HG02840 (cell line): ENCODE results near the gene NRAS.

ENCODE experiments used
- ATAC-seq: cut with Tn5 transposase; IDR thresholded peaks from one replicate; pipeline ENCODE4 v1.9.1; 2021; ENCODE audit warnings: mild to moderate bottlenecking, moderate library complexity, moderate number of reproducible peaks; ENCODE audit not compliant: unreplicated experiment, low FRiP score

NRAS gene

DNA sequence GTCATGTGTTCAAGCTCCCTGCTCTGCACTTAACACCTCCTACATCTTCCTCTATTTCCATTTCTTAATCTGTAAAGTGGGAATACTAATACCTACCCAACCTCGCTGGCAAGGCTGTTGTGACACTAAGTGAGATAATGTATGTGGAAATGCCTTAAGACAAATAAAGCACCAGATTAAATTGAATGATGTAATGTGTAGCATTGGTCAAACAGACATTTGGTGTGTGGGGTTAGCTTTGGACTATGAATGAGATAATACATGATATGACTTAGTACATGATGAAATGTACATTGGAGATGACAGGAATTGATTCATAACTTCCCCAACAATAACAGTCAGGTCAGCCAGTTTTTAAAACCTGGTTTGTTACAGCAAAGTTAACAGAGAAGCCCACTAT, 26.4 kb downstream of the NRAS start:
- no peak for ATAC-seq

DNA sequence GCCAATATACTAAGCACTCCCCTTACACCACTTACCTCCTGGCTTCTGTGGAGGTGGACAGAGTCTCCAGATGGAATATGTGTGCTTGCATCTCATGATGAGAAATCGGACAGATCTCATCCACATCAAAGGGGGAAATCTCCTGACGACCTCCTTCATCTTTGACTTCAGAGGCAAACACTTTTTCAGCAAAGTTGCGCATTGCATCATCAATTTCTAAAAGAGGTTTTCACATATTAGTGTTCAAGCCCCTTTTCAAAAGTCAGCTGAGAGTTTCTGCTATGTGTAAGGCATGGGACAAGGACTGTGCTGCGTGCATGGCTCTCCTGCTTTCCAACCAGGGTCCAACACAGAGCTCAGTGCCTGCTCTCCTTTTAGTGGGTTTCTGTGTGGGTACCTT, 28.0 kb downstream of the NRAS start:
- ATAC-seq = no peak

DNA sequence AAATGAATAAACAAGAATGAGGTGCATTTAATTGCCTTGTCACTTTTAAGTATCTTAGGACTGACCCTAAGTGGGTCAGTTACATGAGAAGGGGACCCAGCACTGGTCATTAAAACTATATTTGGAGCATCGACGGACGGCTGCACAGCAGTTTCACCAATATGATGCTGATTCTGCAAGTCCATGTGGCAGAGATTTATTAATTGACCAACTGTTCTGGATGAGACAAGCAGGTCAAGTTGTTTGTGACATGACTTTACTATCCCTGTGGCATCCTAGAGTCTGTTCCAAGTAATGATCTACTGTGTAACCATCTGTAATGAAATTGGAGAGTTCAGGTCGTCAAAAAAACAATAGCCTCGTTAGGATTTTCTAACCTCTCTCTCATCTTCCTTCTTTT, 30.7 kb downstream of the NRAS start:
- ATAC-seq = no peak

DNA sequence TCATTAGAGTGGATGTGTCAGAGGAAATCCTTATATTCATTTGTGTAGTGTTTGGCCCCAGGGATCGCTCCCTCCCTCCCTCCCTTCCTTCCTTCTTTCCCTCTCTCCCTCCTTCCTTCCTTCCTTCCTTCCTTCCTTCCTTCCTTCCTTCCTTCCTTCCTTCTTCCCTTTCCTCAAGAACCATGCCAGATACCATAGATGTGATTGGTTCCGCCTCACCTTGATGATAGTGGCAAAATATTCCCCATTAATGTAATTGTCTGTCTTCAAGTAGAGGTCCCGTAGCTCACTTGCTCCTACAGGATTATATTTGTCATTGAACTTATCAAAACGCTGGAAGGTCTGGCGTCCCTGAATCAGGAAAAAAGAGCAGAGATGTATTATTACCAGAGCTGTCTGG, 38.9 kb downstream of the NRAS start:
- ATAC-seq = no peak

DNA sequence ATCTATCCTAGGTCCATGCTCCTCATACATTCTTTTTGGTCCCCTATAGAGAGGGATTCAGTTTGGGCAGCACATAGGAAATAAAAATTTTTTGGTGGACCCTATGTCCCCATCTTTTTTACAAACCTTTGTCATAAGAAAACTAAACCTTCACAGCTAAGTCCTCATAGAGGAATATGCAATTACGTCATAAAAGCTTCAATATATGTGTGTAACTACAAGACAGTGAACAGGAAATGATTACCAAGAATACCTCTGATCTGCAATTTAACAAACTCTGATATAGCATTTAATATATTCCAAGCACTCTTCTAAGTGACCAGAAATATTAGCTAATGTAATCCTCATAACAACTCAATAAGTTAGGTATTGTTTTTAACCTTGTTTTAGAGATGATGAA, 40.5 kb downstream of the NRAS start:
- no peak for ATAC-seq

DNA sequence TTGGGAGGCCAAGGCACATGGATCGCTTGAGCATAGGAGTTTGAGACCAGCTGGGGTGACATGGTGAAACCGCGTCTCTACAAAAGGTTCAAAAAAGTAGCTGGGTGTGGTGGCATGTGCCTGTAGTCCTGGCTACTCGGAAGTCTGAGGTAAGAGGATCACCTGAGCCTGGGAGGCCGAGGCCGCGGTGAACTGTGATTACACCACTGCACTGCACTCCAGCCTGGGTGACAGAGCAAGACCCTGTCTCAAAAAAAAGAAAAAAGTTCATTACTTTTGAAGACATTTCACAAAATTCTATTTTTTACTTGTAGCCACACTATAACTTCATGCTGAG, 44.7 kb downstream of the NRAS start:
- ATAC-seq = no peak

DNA sequence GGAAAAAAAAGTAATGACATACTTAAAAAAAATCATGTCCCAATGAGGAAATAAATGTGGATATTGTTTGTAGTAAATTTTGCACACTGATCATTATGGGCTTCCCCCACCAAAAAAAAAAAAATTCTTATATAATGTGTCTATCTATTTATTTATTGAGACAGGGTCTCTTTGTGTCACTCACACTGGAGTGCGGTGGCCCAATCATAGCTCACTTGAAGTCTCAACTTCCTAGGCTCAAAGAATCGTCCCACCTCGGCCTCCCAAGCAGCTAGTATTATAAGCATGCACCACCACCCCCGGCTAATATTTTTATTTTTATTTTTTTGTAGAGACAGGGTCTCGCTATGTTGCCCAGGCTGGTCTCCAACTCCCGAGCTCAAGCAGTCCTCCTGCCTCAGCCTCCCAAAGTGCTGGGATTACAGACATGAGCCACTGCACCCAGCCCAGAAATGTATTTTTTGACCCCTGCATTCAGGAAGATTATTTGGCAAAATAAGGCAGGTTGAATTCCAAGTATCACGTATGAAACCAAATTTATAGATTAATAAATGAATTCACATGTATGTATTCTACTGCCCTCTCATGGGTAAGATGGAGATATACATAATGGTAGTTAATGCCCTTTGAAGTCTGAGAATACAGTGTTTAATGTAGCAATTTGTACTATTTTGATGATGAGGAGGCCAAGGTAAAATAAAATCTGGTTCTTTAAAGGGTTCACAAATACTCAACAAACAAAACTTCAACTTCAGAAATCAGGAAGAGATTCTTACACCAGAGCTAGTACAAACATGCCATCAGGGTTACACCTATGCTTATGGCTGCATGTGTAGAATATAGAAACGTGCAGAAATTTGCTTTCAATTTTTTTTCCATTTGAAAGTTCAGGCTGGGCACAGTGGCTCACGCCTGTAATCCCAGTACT, 45.3 kb downstream of the NRAS start:
- no peak for ATAC-seq

DNA sequence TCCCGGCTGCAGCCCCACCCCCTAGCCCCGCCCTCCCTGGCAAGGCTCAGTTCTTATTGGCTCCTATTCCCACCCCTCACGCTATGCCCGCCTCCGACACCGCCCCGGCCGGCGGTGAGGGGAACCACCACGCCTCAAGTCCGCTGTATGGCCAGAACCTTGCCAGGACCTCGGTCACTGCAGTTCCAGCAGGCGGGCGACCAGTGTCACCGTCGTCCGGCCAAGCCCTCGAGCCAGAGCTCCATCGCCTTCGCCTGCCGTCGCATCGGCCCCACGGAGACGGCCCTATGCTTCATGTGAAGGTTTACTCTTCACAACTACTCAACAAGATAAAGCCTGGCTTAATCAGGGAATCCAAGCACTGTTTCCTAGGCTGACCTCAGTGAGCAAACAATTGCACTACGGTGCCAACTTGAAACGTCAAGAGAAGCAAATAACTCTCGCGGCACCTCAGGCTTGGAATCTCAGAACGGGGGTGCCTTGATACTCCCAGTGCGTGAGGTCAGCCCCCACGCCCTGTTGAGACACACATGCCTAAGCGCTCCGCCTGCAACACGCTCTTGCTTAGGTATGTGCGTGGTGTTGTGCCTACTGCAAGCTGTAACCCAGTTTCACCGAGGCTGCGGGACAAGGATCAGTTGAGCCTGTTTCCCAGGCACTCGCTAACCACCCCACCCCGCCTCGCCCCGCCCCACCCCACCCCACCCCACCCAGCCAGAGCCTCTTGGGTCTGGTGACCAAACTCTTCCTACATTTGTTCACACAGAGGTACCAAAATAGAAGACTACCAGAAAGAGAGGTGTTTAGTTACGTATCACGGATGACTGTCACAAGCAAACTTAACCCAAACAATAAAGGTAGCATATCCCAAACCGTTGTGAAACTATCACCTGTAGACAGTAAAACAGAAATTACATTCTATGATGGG, 46.2 kb downstream of the NRAS start:
- ATAC-seq = peak; percentile 99

DNA sequence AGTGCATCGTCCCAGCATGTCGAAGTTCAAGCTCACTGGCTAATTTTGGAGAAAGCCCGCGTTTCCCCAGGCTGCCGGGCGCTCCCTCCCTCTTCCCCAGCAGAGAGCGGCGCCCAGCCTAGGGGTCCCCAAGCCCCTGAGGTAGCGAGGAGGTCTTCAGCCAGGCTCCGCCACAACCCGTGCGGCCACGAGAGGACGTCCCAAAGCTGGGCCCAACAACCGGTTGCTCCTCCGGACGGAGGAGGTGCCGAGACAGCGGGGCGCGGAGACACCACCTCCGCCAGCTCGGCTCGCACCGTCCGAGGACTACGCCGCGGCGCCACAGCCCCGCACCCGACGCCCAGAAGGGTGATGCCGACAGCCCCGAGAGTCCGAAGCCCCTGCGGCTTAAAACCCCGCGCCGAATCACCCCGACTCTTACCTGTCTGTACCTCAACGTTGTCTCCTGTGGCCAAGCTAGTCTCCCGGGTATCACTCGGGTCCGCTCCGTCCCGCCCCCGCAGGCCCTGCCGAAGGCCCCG, 46.9 kb downstream of the NRAS start, which contains the start of gene DENND2C:
Gene DENND2C, minus strand, starts transcription at position 488 of the 521 bp plus-strand sequence. CDS start 44,065 bp downstream, outside the sequence.
- ATAC-seq = peak; percentile 60

DNA sequence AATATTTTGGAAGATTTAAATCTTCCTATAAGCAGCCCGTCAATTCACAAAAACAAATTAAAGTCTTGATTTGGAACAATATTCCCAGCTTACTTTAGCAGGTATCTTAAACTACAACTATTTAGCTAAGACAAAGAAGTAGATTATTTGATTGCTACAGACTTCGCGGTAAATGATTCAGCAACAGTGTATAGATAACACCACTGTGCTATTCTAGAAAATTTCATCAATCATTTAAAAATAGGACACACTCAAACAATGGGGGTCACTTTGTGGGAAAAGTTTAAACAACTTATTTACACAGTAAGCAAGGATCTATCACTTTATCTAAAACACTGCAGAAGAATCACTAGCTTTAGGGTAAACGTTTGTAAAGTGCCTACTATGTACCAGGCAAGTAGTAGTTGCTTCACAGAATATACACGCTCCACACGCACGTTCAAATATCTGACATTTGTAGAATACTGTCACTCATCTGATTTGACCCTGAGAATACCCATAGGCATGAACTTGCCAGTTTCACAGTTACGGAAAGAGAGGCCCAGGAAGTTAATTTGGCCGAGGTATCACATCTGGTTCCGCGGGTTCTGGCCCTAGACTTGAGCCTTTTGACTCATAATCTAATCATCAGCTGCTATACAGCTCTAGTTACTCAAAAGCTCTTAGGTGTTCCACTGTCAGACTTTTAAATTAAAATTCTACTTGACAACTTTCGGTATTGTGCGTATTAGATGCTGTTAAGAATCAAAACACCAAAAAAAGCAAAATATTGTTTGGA, 47.6 kb downstream of the NRAS start:
- ATAC-seq = no peak

DNA sequence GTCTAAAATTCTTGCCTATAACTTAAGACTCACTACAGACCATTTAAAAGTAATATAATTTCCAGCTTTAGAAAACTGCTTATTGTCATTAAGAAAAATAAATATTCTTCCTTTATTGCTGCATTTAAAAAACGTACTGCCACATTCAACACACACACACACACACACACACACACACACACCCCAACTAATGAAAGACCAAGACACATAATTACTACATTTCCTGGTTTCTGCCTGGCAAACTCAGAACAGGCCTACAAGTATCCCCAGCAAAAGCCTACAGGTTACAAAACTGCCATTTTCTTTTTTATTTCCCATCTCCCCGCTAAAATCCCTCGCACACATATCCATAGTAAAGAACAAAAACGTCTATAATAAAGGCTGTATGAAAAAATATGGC, 48.2 kb downstream of the NRAS start:
- ATAC-seq = no peak

DNA sequence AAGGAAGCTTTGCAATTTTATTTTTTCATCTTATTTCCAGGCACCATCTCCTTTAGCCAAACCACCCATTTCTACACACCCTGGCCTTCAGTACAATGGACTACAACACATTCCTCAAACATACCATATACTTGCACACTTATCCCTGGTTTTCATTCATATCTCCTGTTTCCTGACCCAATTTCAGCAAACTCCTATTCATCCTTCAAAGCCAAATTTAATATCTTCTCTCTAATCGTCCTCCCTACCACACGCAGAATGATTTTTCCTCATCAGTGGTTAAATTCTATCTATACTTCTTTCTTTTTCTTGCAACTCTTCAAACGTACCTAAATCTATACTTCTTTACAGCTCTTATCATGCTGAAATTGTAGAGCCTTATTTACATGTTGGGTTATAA, 49.6 kb downstream of the NRAS start:
- no peak for ATAC-seq

DNA sequence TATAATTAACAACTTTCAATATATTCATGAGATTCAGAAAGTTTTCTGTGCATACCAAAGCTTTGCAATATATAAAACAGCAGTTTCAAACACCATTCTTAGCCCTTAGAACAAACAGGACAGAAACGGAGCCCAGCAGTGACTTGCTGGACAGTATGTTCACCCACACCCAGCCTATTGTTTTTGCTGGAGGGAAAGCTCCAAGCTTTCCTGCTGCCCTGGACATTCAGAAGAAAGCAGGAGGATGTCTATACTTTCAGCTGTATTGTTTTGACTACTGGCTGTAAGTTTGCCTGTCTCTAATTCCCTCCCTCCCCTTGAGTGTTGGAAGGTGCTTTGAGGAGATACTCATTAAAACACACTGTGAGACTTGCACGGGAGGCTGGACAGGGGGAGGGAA, 56.3 kb downstream of the NRAS start:
- no peak for ATAC-seq
